Stomach (tissue), 4 donors: ENCODE data around the gene PIGR.

Experiments
- CTCF ChIP-seq, 7 experiments: fragments of 450-650 bp in 4 of 7; fragments of 200-600 bp in 3 of 7; sonication (generic) in 3 of 7; IDR thresholded peaks; one replicate each; pipeline ENCODE4 v1.5.1; 2016 to 2019; ENCODE audit warnings: antibody characterized with exemption in 7 of 7, control low read depth in 2 of 7, mild to moderate bottlenecking in 1 of 7
- EP300 ChIP-seq: sonication (generic); formaldehyde crosslinking; IDR thresholded peaks from one replicate; pipeline ENCODE4 v1.6.1; 2017; ENCODE audit warnings: antibody characterized with exemption
- POLR2A ChIP-seq, 4 donors: fragments of 450-650 bp; IDR thresholded peaks; one replicate each; pipeline ENCODE4 v1.6.1; 2016; ENCODE audit warnings: antibody characterized with exemption in 4 of 4, control low read depth in 2 of 4, mild to moderate bottlenecking in 1 of 4, moderate library complexity in 1 of 4
- POLR2AphosphoS5 ChIP-seq, 3 donors: sonication (generic); formaldehyde crosslinking; IDR thresholded peaks; one replicate each; pipeline ENCODE4 v1.6.1; 2016; ENCODE audit warnings: antibody characterized with exemption in 3 of 3

- TF ChIP-seq CTCF (IDR thresholded peaks at IDR 0.05): no peak
- TF ChIP-seq POLR2AphosphoS5 (IDR thresholded peaks at IDR 0.05): no peak
- no peak for TF ChIP-seq EP300
- TF ChIP-seq POLR2A (IDR thresholded peaks at IDR 0.05): no peak
Observed at GRCh38 chr1:206949641-206950040, 3.4 kb upstream of the PIGR start.
